ENCODE data around the gene ARHGAP40. TPM values are rescaled to one million over a fixed set of nuclear protein-coding genes. Genes with fewer than 3 reads are reported as not detected.

The ARHGAP40 gene
- total RNA-seq, 2 experiments from 2014 or later, result not detected

GRCh38 chr20:38629979-38630378, 28.4 kb downstream of the ARHGAP40 start:
- no peak for TF ChIP-seq CTCF (IDR thresholded peaks at IDR 0.05)
- DNase-seq (no peak), ATAC-seq (ENCODE audit: poor library complexity) (no peak)
- Histone ChIP-seq H3K4me1 (ENCODE audit: insufficient read depth, low read length) (peaks cover 7% of the 10 kb centered on the region), H3K36me3 (ENCODE audit: insufficient read depth, low read length) (no peaks in the 10 kb centered on the region), H3K27me3 (ENCODE audit: control insufficient read depth in 1 of 2, insufficient read depth in 2 of 2, low read length in 2 of 2) (peaks cover 4 to 8% of the 10 kb centered on the region in 2 experiments), H3K27ac (ENCODE audit: low read depth in 1 of 2, low read length in 2 of 2) (no peak overlapping the region), H3K4me3 (ENCODE audit: low read length) (no peak overlapping the region), H3K9me3 (ENCODE audit: control insufficient read depth in 1 of 2, insufficient read depth in 1 of 2, low read length in 2 of 2) (no peaks in the 10 kb centered on the region)
- intact Hi-C loops (cut with DNase I, micrococcal nuclease), result loop anchor here in 1 of 2 experiments (5.0 kb wide), 1 partner anchor 122 kb away; no protein-coding TSS in a partner anchor
- Mint-ChIP-seq H3K27me3 (peaks cover 15% of the 10 kb centered on the region), H3K4me3 (no peak overlapping the region), H3K4me1 (ENCODE audit: low read depth) (peaks cover 5% of the 10 kb centered on the region), H3K27ac (no peak overlapping the region), H3K9me3 (no peaks in the 10 kb centered on the region), H3K36me3 (ENCODE audit: low read depth) (no peaks in the 10 kb centered on the region)
- CTCF ChIA-PET, result no interaction called here
- POLR2A ChIA-PET, result no interaction called here

- Mint-ChIP-seq H3K9me3 (no peaks in the 10 kb centered on the region), H3K4me3 (no peak overlapping the region), H3K4me1 (ENCODE audit: low read depth) (peaks cover 5% of the 10 kb centered on the region), H3K36me3 (ENCODE audit: low read depth) (no peaks in the 10 kb centered on the region), H3K27ac (no peak overlapping the region), H3K27me3 (peaks cover 16% of the 10 kb centered on the region)
- H3K27ac ChIP-seq (ENCODE audit: low read depth in 1 of 2, low read length in 2 of 2), result no peak overlapping the region
- H3K27me3 ChIP-seq (ENCODE audit: control insufficient read depth in 1 of 2, insufficient read depth in 2 of 2, low read length in 2 of 2), result peaks cover 4 to 8% of the 10 kb centered on the region in 2 experiments
- peaks cover 7% of the 10 kb centered on the region for H3K4me1 ChIP-seq (ENCODE audit: insufficient read depth, low read length)
- DNase-seq (no peak), ATAC-seq (ENCODE audit: poor library complexity) (no peak)
- intact Hi-C loops (cut with DNase I, micrococcal nuclease), result loop anchor here in 1 of 2 experiments (5.0 kb wide), 1 partner anchor 122 kb away; no protein-coding TSS in a partner anchor
- ChIA-PET CTCF (no interaction called here), POLR2A (no interaction called here)
- TF ChIP-seq CTCF (IDR thresholded peaks at IDR 0.05), result no peak
- H3K4me3 ChIP-seq (ENCODE audit: low read length), result no peak overlapping the region
- no peaks in the 10 kb centered on the region for H3K9me3 ChIP-seq (ENCODE audit: control insufficient read depth in 1 of 2, insufficient read depth in 1 of 2, low read length in 2 of 2)
- no peaks in the 10 kb centered on the region for H3K36me3 ChIP-seq (ENCODE audit: insufficient read depth, low read length)
Measured at GRCh38 chr20:38630727-38631126, 29.1 kb downstream of the ARHGAP40 start.

- Mint-ChIP-seq H3K36me3 (ENCODE audit: low read depth) (no peaks in the 10 kb centered on the region), H3K9me3 (no peaks in the 10 kb centered on the region), H3K4me1 (ENCODE audit: low read depth) (peaks cover 5% of the 10 kb centered on the region), H3K27me3 (peaks cover 19% of the 10 kb centered on the region), H3K4me3 (no peak overlapping the region), H3K27ac (no peak overlapping the region)
- H3K4me1 ChIP-seq (ENCODE audit: insufficient read depth, low read length), result peaks cover 7% of the 10 kb centered on the region
- DNase-seq, result no peak
- H3K27ac ChIP-seq (ENCODE audit: low read depth in 1 of 2, low read length in 2 of 2), result no peak overlapping the region
- no peak for ATAC-seq (ENCODE audit: poor library complexity)
- H3K27me3 ChIP-seq (ENCODE audit: control insufficient read depth in 1 of 2, insufficient read depth in 2 of 2, low read length in 2 of 2), result peaks cover 4 to 8% of the 10 kb centered on the region in 2 experiments
- intact Hi-C loops (cut with DNase I, micrococcal nuclease), result loop anchor here in 1 of 2 experiments (5.0 kb wide), 1 partner anchor 121 kb away; no protein-coding TSS in a partner anchor
- no peaks in the 10 kb centered on the region for H3K36me3 ChIP-seq (ENCODE audit: insufficient read depth, low read length)
- CTCF ChIA-PET, result no interaction called here
- POLR2A ChIA-PET, result interaction anchor here (0.6 kb wide), 1 partner anchor 176 kb away, joined by 3 read pairs; no protein-coding TSS in a partner anchor
- no peak overlapping the region for H3K4me3 ChIP-seq (ENCODE audit: low read length)
- no peak for TF ChIP-seq CTCF (IDR thresholded peaks at IDR 0.05)
- H3K9me3 ChIP-seq (ENCODE audit: control insufficient read depth in 1 of 2, insufficient read depth in 1 of 2, low read length in 2 of 2), result no peaks in the 10 kb centered on the region
Measured at GRCh38 chr20:38631155-38632022, 29.8 kb downstream of the ARHGAP40 start.

Measured in CD4-positive, alpha-beta T cell (primary cell).